H1 (cell line): ENCODE results near the gene SLC35B4. TPM values are rescaled to one million over a fixed set of nuclear protein-coding genes. Genes with fewer than 3 reads are reported as not detected.

Experiments used
- CTCF ChIA-PET: fragments of 300-600 bp; sonication (Branson Sonifier 250); formaldehyde crosslinking; loops from one replicate; lab custom pipeline; 2021; ENCODE audit not compliant: partially characterized antibody; lab: Charles Lee
- POLR2A ChIA-PET: fragments of 300-600 bp; sonication (Branson Sonifier 250); formaldehyde crosslinking; loops from one replicate; lab custom pipeline; 2021; ENCODE audit warnings: inconsistent platforms; ENCODE audit not compliant: partially characterized antibody; lab: Charles Lee
- DNase-seq, 2 experiments: peaks; one replicate each; pipeline versions ENCODE4 v3.0.0 to v3.0.0-alpha.2; 2010 to 2022; ENCODE audit warnings: low spot score in 2 of 2, low read depth in 1 of 2, mixed read lengths in 1 of 2
- FAIRE-seq: peaks from 2 replicates; lab custom pipeline; 2011; peaks lifted over from hg19 to GRCh38; lab: Jason Lieb, UNC
- H2AFZ ChIP-seq: 2 replicates; pipeline ENCODE4 v1.8.1; 2012; ENCODE audit warnings: low read length, inconsistent platforms
- H2AK5ac ChIP-seq: 2 replicates; pipeline ENCODE4 v1.6.1; 2013; ENCODE audit warnings: low read depth, low read length
- H2BK120ac ChIP-seq: replicated peaks from 2 replicates; pipeline ENCODE3; 2013; ENCODE audit warnings: low read depth, low read length, inconsistent platforms
- H2BK12ac ChIP-seq: 2 replicates; pipeline ENCODE4 v1.6.1; 2013; ENCODE audit warnings: low read depth, low read length
- H2BK15ac ChIP-seq: 2 replicates; pipeline ENCODE4 v1.6.1; 2013; ENCODE audit warnings: low read length
- H2BK20ac ChIP-seq: 2 replicates; pipeline ENCODE4 v1.6.1; 2013; ENCODE audit warnings: low read length
- H2BK5ac ChIP-seq: 2 replicates; pipeline ENCODE4 v1.6.1; 2013; ENCODE audit warnings: low read depth, low read length
- H3K14ac ChIP-seq: 2 replicates; pipeline ENCODE4 v1.6.1; 2013; ENCODE audit warnings: inconsistent platforms; ENCODE audit not compliant: insufficient read length
- H3K18ac ChIP-seq: 2 replicates; pipeline ENCODE4 v1.6.1; 2013; ENCODE audit warnings: low read length; ENCODE audit errors: extremely low read depth
- H3K23ac ChIP-seq: 2 replicates; pipeline ENCODE4 v1.6.1; 2013; ENCODE audit warnings: inconsistent platforms; ENCODE audit not compliant: insufficient read length
- H3K23me2 ChIP-seq: 2 replicates; pipeline ENCODE4 v1.6.1; 2013; ENCODE audit warnings: low read depth, low read length
- H3K27ac ChIP-seq: 2 replicates; pipeline ENCODE4 v1.6.1; 2011; ENCODE audit warnings: low read depth, low read length, inconsistent platforms
- H3K27me3 ChIP-seq, 4 experiments: replicated peaks in 1 of 4; 1 replicate in 1 of 4; 2 replicates in 3 of 4; pipeline versions ENCODE4 v1.6.1 to v1.8.1; 2011 to 2013; ENCODE audit warnings: low read length in 3 of 4, mild to moderate bottlenecking in 3 of 4, inconsistent platforms in 2 of 4, mixed read lengths in 2 of 4, moderate library complexity in 1 of 4; ENCODE audit not compliant: control insufficient read depth in 3 of 4, insufficient read depth in 3 of 4; ENCODE audit errors: extremely low read depth in 1 of 4
- H3K36me3 ChIP-seq, 4 experiments: 2 replicates each; pipeline versions ENCODE4 v1.6.1 to v1.8.1; 2011 to 2013; ENCODE audit warnings: mild to moderate bottlenecking in 4 of 4, low read length in 3 of 4, moderate library complexity in 2 of 4, control low read depth in 1 of 4, inconsistent platforms in 1 of 4; ENCODE audit not compliant: insufficient read depth in 4 of 4, control insufficient read depth in 2 of 4
- H3K4ac ChIP-seq: replicated peaks from 2 replicates; pipeline ENCODE3; 2013; ENCODE audit warnings: low read length, low read depth, mixed read lengths, inconsistent platforms; ENCODE audit not compliant: insufficient read length
- H3K4me1 ChIP-seq, 4 experiments: replicated peaks in 1 of 4; 1 replicate in 1 of 4; 2 replicates in 3 of 4; pipeline versions ENCODE4 v1.6.1 to v1.8.1; 2011 to 2013; ENCODE audit warnings: low read length in 3 of 4, inconsistent platforms in 2 of 4, mixed read lengths in 1 of 4; ENCODE audit not compliant: insufficient read depth in 4 of 4, control insufficient read depth in 3 of 4
- H3K4me2 ChIP-seq, 2 experiments: 2 replicates each; pipeline versions ENCODE4 v1.6.1 to v1.8.1; 2011 to 2013; ENCODE audit warnings: low read depth in 2 of 2, low read length in 2 of 2, control low read depth in 1 of 2, inconsistent platforms in 1 of 2, mild to moderate bottlenecking in 1 of 2; ENCODE audit not compliant: insufficient read depth in 1 of 2
- H3K4me3 ChIP-seq, 4 experiments: fragments of 200-600, 300-600 bp in 1 of 4; sonication (generic), shearing (Covaris generic), sonication (Bioruptor Twin) in 1 of 4; 2 replicates each; pipeline versions ENCODE4 v1.5.1 to v1.8.1; 2011 to 2016; ENCODE audit warnings: low read length in 4 of 4, low read depth in 3 of 4, control low read depth in 2 of 4, inconsistent platforms in 2 of 4, mild to moderate bottlenecking in 2 of 4, mixed read lengths in 1 of 4, moderate library complexity in 1 of 4; ENCODE audit not compliant: insufficient read depth in 2 of 4; ENCODE audit errors: extremely low read depth in 1 of 4
- H3K56ac ChIP-seq: replicated peaks from 2 replicates; pipeline ENCODE3; 2013; ENCODE audit warnings: low read depth, mild to moderate bottlenecking, mixed read lengths, low read length, inconsistent platforms; ENCODE audit not compliant: insufficient read length
- H3K79me1 ChIP-seq: 2 replicates; pipeline ENCODE4 v1.6.1; 2013; ENCODE audit warnings: low read depth, low read length, control low read depth
- H3K79me2 ChIP-seq, 2 experiments: 2 replicates each; pipeline versions ENCODE4 v1.6.1 to v1.8.1; 2012 to 2013; ENCODE audit warnings: low read length in 2 of 2, mild to moderate bottlenecking in 2 of 2, inconsistent platforms in 1 of 2; ENCODE audit not compliant: insufficient read depth in 2 of 2, control insufficient read depth in 1 of 2
- H3K9ac ChIP-seq, 4 experiments: replicated peaks in 1 of 4; 1 replicate in 1 of 4; 2 replicates in 3 of 4; pipeline versions ENCODE4 v1.6.1 to v1.8.1; 2011 to 2013; ENCODE audit warnings: low read depth in 3 of 4, low read length in 3 of 4, control low read depth in 2 of 4, mild to moderate bottlenecking in 2 of 4, moderate library complexity in 2 of 4, inconsistent platforms in 1 of 4; ENCODE audit errors: extremely low read depth in 1 of 4
- H3K9me3 ChIP-seq, 2 experiments: 2 replicates each; pipeline versions ENCODE4 v1.6.1 to v1.8.1; 2012 to 2013; ENCODE audit warnings: mild to moderate bottlenecking in 2 of 2, moderate library complexity in 2 of 2, control low read depth in 1 of 2, inconsistent platforms in 1 of 2, low read depth in 1 of 2, low read length in 1 of 2, mixed read lengths in 1 of 2; ENCODE audit not compliant: insufficient read depth in 2 of 2
- H4K20me1 ChIP-seq, 2 experiments: replicated peaks in 1 of 2; 2 replicates each; pipeline versions ENCODE3 to v1.8.1; 2011 to 2013; ENCODE audit warnings: inconsistent platforms in 2 of 2, low read length in 2 of 2, mild to moderate bottlenecking in 1 of 2; ENCODE audit not compliant: insufficient read depth in 2 of 2, control insufficient read depth in 1 of 2
- H4K5ac ChIP-seq: 2 replicates; pipeline ENCODE4 v1.6.1; 2013; ENCODE audit warnings: low read length, low read depth, mixed read lengths, inconsistent platforms; ENCODE audit not compliant: insufficient read length
- H4K8ac ChIP-seq: 2 replicates; pipeline ENCODE4 v1.8.0; 2013; ENCODE audit warnings: mild to moderate bottlenecking, moderate library complexity, low read length, inconsistent platforms; ENCODE audit not compliant: insufficient read depth; ENCODE audit errors: extremely low read depth
- H4K91ac ChIP-seq: replicated peaks from 2 replicates; pipeline ENCODE3; 2013; ENCODE audit warnings: low read length, mixed read lengths, inconsistent platforms; ENCODE audit not compliant: insufficient read length
- ASH2L ChIP-seq: fragments of 200-600, 300-600 bp; sonication (generic); IDR thresholded peaks from one replicate; pipeline ENCODE4 v1.7.1; 2017; ENCODE audit warnings: low read length
- BCL11A ChIP-seq, 2 experiments: IDR thresholded peaks; one replicate each; pipeline ENCODE4 v1.6.1; 2011; ENCODE audit warnings: low read depth in 2 of 2, low read length in 2 of 2, mild to moderate bottlenecking in 2 of 2
- CBX5 ChIP-seq: fragments of 300-800, 300-1000 bp; sonication (generic); IDR thresholded peaks from 2 replicates; pipeline ENCODE4 v1.7.1; 2016; ENCODE audit warnings: antibody characterized with exemption, low read length, low read depth
- CHD2 ChIP-seq: IDR thresholded peaks from 2 replicates; pipeline ENCODE4 v1.6.1; 2012; ENCODE audit warnings: low read length, improper control_type of control experiment
- EGR1 ChIP-seq: IDR thresholded peaks from 2 replicates; pipeline ENCODE4 v1.6.1; 2011; ENCODE audit warnings: low read depth, low read length, borderline replicate concordance
- KDM1A ChIP-seq: fragments of 200-600, 300-600 bp; sonication (generic); IDR thresholded peaks from 2 replicates; pipeline ENCODE4 v1.7.1; 2016; ENCODE audit warnings: mild to moderate bottlenecking, low read length, borderline replicate concordance
- KDM5A ChIP-seq: fragments of 200-600 bp; IDR thresholded peaks from 2 replicates; pipeline ENCODE4 v1.7.1; 2012; ENCODE audit warnings: mild to moderate bottlenecking, low read length, inconsistent platforms, mixed read lengths
- POLR2A ChIP-seq, 2 experiments: IDR thresholded peaks; 1 replicate in 1 of 2; 2 replicates in 1 of 2; pipeline ENCODE4 v1.6.1; 2011; ENCODE audit warnings: low read depth in 2 of 2, low read length in 2 of 2, mild to moderate bottlenecking in 2 of 2; ENCODE audit errors: control extremely low read depth in 1 of 2
- POLR2AphosphoS5 ChIP-seq: IDR thresholded peaks from 2 replicates; pipeline ENCODE4 v1.6.1; 2011; ENCODE audit warnings: low read depth, low read length
- SRF ChIP-seq: IDR thresholded peaks from 2 replicates; pipeline ENCODE4 v1.6.1; 2011; ENCODE audit warnings: mild to moderate bottlenecking, low read depth, low read length, moderate library complexity
- TAF1 ChIP-seq: IDR thresholded peaks from 2 replicates; pipeline ENCODE4 v1.6.1; 2011; ENCODE audit warnings: mild to moderate bottlenecking, low read depth, low read length
- TEAD4 ChIP-seq: IDR thresholded peaks from 2 replicates; pipeline ENCODE4 v1.6.1; 2012; ENCODE audit warnings: low read depth, low read length, inconsistent platforms, mixed read lengths
- WGBS, 2 experiments: shearing (Covaris generic) in 1 of 2; methylation state at CpG; one replicate each; pipeline versions ENCODE4 v1.1.6 to v1.1.7; 2013 to 2015; ENCODE audit warnings: low lambda C conversion rate in 2 of 2, mixed read lengths in 2 of 2, inconsistent platforms in 1 of 2, low coverage in 1 of 2, missing lambda C conversion rate in 1 of 2; ENCODE audit not compliant: insufficient replicate concordance in 2 of 2, insufficient coverage in 1 of 2, insufficient read length in 1 of 2; ENCODE audit errors: extremely low coverage in 1 of 2, missing lambda C conversion rate in 1 of 2; 5-methylcytosine and 5-hydroxymethylcytosine counted together
- polyA plus RNA-seq, 7 experiments: library from polyadenylated mRNA; depleted of rRNA in 3 of 7; stranded (reverse) in 5 of 7; unstranded in 2 of 7; fragments of >200 nt in 5 of 7; fragments of 200-250 nt in 2 of 7; gene quantifications; 1 replicate in 5 of 7; 2 replicates in 1 of 7; 4 replicates in 1 of 7; pipeline versions ENCODE4 v1.2.1 to v1.2.3, GENCODE V29; 2011 to 2013; ENCODE audit warnings: missing spikeins in 2 of 7, mixed read lengths in 2 of 7
- total RNA-seq: library from RNA; stranded (reverse); fragmentation: NEBNext Ultra II Directional; extraction: Animal tissue kit (Norgen Biotek cat#: 25700); gene quantifications from 2 replicates; pipeline ENCODE4 v1.2.1, GENCODE V29; 2021
- TF ChIP-seq, protein P1 (sequence below): IDR thresholded peaks from 2 replicates; pipeline ENCODE4 v1.6.1; 2011; ENCODE audit warnings: low read depth, mild to moderate bottlenecking, low read length; ENCODE audit not compliant: insufficient read depth

The SLC35B4 gene
- total and polyA plus RNA-seq, 2 of the 8 experiments (the other 6 are each of a cell fraction or from before 2014, with no cell fraction given) = 28.9 to 34.6 TPM

DNA sequence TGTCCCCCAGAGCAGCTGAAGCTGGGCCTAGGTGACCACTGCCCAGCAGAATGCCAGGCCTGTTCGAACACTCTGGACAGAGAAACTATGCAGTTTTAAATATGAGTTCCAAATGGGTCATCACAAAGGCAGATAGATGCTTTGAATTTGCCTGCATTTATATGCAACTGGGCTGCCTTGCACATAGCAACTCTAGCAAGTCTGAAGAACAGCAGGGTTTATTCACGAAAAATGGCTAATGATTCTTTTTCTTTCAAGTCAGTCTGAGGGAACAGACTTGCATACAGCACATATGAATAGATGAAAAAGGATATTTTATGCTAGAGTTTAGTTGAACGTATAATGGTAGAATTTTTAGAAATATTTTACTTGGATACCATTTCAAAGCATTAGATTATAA lies 68.5 kb downstream of the SLC35B4 start:
- H3K4ac ChIP-seq = no peak overlapping the region
- no peak overlapping the region for H2BK20ac ChIP-seq
- no peak for FAIRE-seq
- H2BK15ac ChIP-seq = no peak overlapping the region
- H3K36me3 ChIP-seq = no peaks in the 10 kb centered on the region
- no peak overlapping the region for H2BK120ac ChIP-seq
- H2AK5ac ChIP-seq = no peak overlapping the region
- ChIA-PET POLR2A (no interaction called here), CTCF (interaction anchor here (1.3 kb wide), 1 partner anchor 9 kb away, joined by 3 read pairs; no protein-coding TSS in a partner anchor)
- H3K56ac ChIP-seq = no peak overlapping the region
- WGBS, 2 experiments = 89% methylated on average over 3 of the region's 3 CpGs; no CpG with 5 or more reads in 1 of the 2 experiments
- no peaks in the 10 kb centered on the region for H3K4me1 ChIP-seq
- H4K91ac ChIP-seq = no peak overlapping the region
- no peak overlapping the region for H3K18ac ChIP-seq
- no peak overlapping the region for H4K8ac ChIP-seq
- no peaks in the 10 kb centered on the region for H3K79me1 ChIP-seq
- no peak overlapping the region for H2BK5ac ChIP-seq
- no peaks in the 10 kb centered on the region for H3K9me3 ChIP-seq
- no peak overlapping the region for H4K5ac ChIP-seq
- H3K79me2 ChIP-seq = no peaks in the 10 kb centered on the region
- no peaks in the 10 kb centered on the region for H3K27me3 ChIP-seq
- no peak overlapping the region for H3K9ac ChIP-seq
- DNase-seq = no peak
- H4K20me1 ChIP-seq = no peaks in the 10 kb centered on the region
- no peaks in the 10 kb centered on the region for H3K23me2 ChIP-seq
- no peak overlapping the region for H2BK12ac ChIP-seq
- H3K27ac ChIP-seq = no peak overlapping the region
- H2AFZ ChIP-seq = no peak overlapping the region
- no peak overlapping the region for H3K23ac ChIP-seq
- H3K4me2 ChIP-seq = no peak overlapping the region
- no peak overlapping the region for H3K4me3 ChIP-seq
- H3K14ac ChIP-seq = no peak overlapping the region
- TF ChIP-seq CHD2 = no peak
- no peak for TF ChIP-seq KDM1A
- TF ChIP-seq SRF = no peak
- TF ChIP-seq ASH2L = no peak
- no peak for TF ChIP-seq TEAD4
- TF ChIP-seq TAF1 = no peak
- TF ChIP-seq, protein P1, sequence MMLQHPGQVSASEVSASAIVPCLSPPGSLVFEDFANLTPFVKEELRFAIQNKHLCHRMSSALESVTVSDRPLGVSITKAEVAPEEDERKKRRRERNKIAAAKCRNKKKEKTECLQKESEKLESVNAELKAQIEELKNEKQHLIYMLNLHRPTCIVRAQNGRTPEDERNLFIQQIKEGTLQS = no peak
- TF ChIP-seq EGR1 = no peak
- no peak for TF ChIP-seq POLR2AphosphoS5
- TF ChIP-seq KDM5A = no peak
- TF ChIP-seq POLR2A (IDR thresholded peaks at IDR 0.05; ENCODE audit: control extremely low read depth in 1 of 2, low read depth in 2 of 2, low read length in 2 of 2) = no peak
- TF ChIP-seq BCL11A (IDR thresholded peaks at IDR 0.05; ENCODE audit: low read depth in 2 of 2, low read length in 2 of 2) = no peak
- TF ChIP-seq CBX5 = no peak
